Measurements from ENCODE around the gene ISM1. TPM values are rescaled to one million over a fixed set of nuclear protein-coding genes. Genes with fewer than 3 reads are reported as not detected.

The ISM1 gene
- total RNA-seq, 4 donors from 2014 or later = 0.70 to 3.3 (median 1.7) TPM

DNA sequence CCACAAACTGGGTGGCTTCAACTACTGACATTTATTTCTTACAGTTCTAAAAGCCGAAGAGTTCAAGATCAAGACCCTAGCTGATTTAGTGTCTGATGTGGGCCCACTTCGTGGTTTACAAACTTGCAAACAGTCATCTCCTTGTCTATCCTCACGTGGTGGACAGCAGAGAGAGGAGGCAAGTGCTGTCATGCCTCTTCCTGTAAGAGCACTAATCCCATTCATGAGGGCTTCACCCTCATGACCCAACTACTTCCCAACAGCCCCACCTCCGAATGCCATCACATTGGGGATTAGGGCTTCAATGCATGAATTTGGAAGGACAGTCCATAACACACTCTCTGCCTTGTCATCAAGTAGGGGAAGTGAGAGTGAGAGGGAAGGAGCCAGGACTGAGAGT, 15.6 kb upstream of the ISM1 start:
- DNase-seq = no peak
- H3K4me3 ChIP-seq = no peak overlapping the region
- TF ChIP-seq, protein P1, sequence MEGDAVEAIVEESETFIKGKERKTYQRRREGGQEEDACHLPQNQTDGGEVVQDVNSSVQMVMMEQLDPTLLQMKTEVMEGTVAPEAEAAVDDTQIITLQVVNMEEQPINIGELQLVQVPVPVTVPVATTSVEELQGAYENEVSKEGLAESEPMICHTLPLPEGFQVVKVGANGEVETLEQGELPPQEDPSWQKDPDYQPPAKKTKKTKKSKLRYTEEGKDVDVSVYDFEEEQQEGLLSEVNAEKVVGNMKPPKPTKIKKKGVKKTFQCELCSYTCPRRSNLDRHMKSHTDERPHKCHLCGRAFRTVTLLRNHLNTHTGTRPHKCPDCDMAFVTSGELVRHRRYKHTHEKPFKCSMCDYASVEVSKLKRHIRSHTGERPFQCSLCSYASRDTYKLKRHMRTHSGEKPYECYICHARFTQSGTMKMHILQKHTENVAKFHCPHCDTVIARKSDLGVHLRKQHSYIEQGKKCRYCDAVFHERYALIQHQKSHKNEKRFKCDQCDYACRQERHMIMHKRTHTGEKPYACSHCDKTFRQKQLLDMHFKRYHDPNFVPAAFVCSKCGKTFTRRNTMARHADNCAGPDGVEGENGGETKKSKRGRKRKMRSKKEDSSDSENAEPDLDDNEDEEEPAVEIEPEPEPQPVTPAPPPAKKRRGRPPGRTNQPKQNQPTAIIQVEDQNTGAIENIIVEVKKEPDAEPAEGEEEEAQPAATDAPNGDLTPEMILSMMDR (IDR thresholded peaks at IDR 0.05) = no peak
- TF ChIP-seq POLR2A (IDR thresholded peaks at IDR 0.05) = no peak
- no peaks in the 10 kb centered on the region for H3K27me3 ChIP-seq
- no peaks in the 10 kb centered on the region for H3K9me3 ChIP-seq
- no peaks in the 10 kb centered on the region for H3K36me3 ChIP-seq
- no peaks in the 10 kb centered on the region for H3K4me1 ChIP-seq
- no peak overlapping the region for H3K27ac ChIP-seq

DNA sequence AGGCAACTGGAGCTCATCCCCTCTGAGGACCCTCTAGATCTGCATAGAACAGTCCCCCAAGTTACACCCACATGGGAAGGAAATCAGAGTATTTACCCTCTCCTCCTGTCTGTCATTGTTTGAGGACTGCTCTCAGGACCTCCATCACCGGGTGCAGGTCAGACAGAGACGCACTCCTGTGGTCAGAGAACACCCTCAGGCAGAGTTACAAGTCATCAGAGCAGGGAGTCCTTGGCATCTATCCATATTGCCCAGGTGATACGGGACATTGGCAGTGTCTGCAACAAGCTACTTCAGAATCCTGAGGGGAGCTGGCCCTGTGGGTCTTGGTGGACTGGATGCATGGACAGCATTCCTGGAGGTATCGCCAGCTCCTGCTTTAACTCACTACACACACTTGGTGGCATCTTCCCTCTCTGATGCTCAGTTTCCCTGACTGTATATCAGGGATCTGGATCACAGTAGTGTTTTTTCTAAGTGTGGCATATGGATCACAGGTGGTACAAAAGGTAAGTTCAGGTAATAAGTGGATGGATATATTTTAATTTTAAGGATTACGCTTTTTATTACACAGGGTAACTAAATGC, 15.1 kb upstream of the ISM1 start:
- Histone ChIP-seq H3K9me3 (no peaks in the 10 kb centered on the region), H3K27ac (no peak overlapping the region), H3K36me3 (no peaks in the 10 kb centered on the region), H3K4me1 (no peaks in the 10 kb centered on the region), H3K27me3 (no peaks in the 10 kb centered on the region), H3K4me3 (no peak overlapping the region)
- TF ChIP-seq POLR2A (IDR thresholded peaks at IDR 0.05) = no peak
- TF ChIP-seq, protein P1 (IDR thresholded peaks at IDR 0.05) = no peak
- DNase-seq = no peak

DNA sequence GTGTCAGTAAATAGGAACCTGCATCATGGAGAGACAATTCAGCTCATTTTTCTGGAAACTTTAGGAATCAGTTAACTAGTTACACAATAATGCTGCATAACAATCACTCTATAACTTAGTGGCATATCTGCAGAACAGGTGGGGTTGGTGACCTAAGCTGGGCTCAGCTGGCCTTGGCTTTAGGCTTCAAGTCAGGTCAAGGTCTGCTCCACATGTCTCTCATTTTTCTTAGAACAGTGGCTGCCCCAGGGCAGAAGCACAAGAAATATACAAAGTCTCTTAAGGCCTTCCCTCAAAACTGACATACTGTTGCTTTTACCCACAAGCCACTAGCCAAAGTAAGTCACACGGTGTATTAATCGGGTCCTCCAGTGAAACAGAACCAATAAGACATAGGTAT, 14.1 kb upstream of the ISM1 start:
- Histone ChIP-seq H3K9me3 (no peaks in the 10 kb centered on the region), H3K27me3 (no peaks in the 10 kb centered on the region), H3K4me1 (no peaks in the 10 kb centered on the region), H3K4me3 (no peak overlapping the region), H3K27ac (no peak overlapping the region), H3K36me3 (no peaks in the 10 kb centered on the region)
- TF ChIP-seq POLR2A (IDR thresholded peaks at IDR 0.05) = no peak
- TF ChIP-seq, protein P1 (IDR thresholded peaks at IDR 0.05) = no peak
- no peak for DNase-seq

DNA sequence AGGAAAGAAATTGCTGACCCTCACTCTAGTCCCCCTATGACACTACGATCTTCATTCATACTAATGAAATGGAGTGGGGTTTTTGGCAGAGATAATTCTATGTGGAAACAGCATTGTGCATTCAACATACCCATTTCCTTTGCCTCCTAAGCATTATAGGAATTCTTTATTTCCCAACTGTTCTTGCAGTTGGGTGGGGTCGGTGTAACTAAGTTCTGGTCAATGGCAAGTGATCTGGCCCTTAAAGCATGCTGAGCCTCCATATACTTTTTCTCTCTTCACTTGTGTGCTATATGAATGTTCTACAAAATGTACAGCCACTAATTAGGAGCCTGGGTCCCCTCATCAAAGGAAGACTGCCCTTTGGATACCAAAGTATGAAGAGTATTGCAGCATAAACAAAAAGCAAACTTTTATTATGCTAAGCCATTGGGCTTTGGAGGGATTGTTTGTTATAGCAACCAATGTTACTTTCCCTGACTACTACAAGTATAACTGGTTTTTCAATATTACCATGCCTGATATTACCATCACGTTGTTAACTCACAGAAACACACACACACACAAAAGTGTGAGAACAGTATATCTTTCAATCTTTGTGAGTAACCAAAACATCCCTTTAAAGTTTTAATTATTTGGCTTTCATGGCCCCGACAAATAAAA, 9.0 kb upstream of the ISM1 start:
- H3K36me3 ChIP-seq = no peaks in the 10 kb centered on the region
- no peak overlapping the region for H3K4me3 ChIP-seq
- no peak for DNase-seq
- H3K9me3 ChIP-seq = no peaks in the 10 kb centered on the region
- H3K27me3 ChIP-seq = no peaks in the 10 kb centered on the region
- TF ChIP-seq, protein P1 (IDR thresholded peaks at IDR 0.05) = no peak
- TF ChIP-seq POLR2A (IDR thresholded peaks at IDR 0.05) = no peak
- H3K4me1 ChIP-seq = no peaks in the 10 kb centered on the region
- no peak overlapping the region for H3K27ac ChIP-seq

DNA sequence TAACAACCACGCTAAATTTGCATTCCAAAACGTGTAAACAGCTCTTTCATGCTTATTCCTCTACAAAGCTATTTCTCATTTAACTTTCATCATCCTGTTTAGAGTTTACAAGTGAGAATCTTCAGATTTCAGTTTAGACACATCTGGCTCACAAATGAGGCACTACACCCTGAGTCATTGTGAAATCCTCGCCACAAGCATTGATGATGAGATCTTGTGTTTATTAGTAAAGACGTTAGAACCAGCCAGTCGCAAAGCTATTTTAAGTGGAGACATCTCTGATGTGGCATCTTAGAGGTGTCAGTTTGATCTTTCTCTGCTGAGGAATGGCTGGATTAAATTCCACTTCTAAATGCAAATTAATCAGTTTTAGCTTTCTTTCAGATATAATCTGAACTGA, 8.3 kb upstream of the ISM1 start:
- Histone ChIP-seq H3K27me3 (no peaks in the 10 kb centered on the region), H3K36me3 (no peaks in the 10 kb centered on the region), H3K9me3 (no peaks in the 10 kb centered on the region), H3K4me3 (no peak overlapping the region), H3K27ac (no peak overlapping the region), H3K4me1 (no peaks in the 10 kb centered on the region)
- no peak for DNase-seq
- no peak for TF ChIP-seq POLR2A (IDR thresholded peaks at IDR 0.05)
- TF ChIP-seq, protein P1 (IDR thresholded peaks at IDR 0.05) = no peak
